ENCODE results near the gene CYP27C1. TPM values are rescaled to one million over a fixed set of nuclear protein-coding genes. Genes with fewer than 3 reads are reported as not detected.
"Not testable (repeated sequence)": the region's sequence is repeated elsewhere in the genome, so short reads cannot be mapped to it uniquely, and the experiment has no call there.

Gene CYP27C1
- total RNA-seq, 1 donor from 2014 or later: not detected

GRCh38 chr2:127164761-127165538 is 55.1 kb downstream of the CYP27C1 start:
- H3K27me3 ChIP-seq (ENCODE audit: low read depth): no peaks in the 10 kb centered on the region
- ATAC-seq: peak in 1 of 2 donors; percentile 6
- H3K27ac ChIP-seq: no peak overlapping the region
- H3K9me3 ChIP-seq: no peaks in the 10 kb centered on the region
- H3K4me1 ChIP-seq: no peaks in the 10 kb centered on the region
- TF ChIP-seq CTCF (IDR thresholded peaks at IDR 0.05): no peak
- no peaks in the 10 kb centered on the region for H3K36me3 ChIP-seq
- DNase-seq: no peak
- H3K4me3 ChIP-seq: no peak overlapping the region
- intact Hi-C loops (cut with DNase I): no loop called here

- Histone ChIP-seq H3K36me3 (no peaks in the 10 kb centered on the region), H3K27me3 (ENCODE audit: low read depth) (no peaks in the 10 kb centered on the region), H3K4me1 (no peaks in the 10 kb centered on the region), H3K9me3 (no peaks in the 10 kb centered on the region), H3K4me3 (no peak overlapping the region), H3K27ac (no peak overlapping the region)
- intact Hi-C loops (cut with DNase I): no loop called here
- no peak for DNase-seq
- no peak for TF ChIP-seq CTCF (IDR thresholded peaks at IDR 0.05)
- peak in 1 of 2 donors; percentile 36 for ATAC-seq
Measured at GRCh38 chr2:127163921-127164320, 56.2 kb downstream of the CYP27C1 start.

- intact Hi-C loops (cut with DNase I): not testable (repeated sequence)
Measured at GRCh38 chr2:127163090-127163406, 57.1 kb downstream of the CYP27C1 start.

GRCh38 chr2:127162261-127163089 is 57.6 kb downstream of the CYP27C1 start:
- Histone ChIP-seq H3K9me3 (no peaks in the 10 kb centered on the region), H3K4me3 (no peak overlapping the region), H3K4me1 (no peaks in the 10 kb centered on the region), H3K27me3 (ENCODE audit: low read depth) (no peaks in the 10 kb centered on the region), H3K36me3 (no peaks in the 10 kb centered on the region), H3K27ac (no peak overlapping the region)
- TF ChIP-seq CTCF (IDR thresholded peaks at IDR 0.05): no peak
- DNase-seq (no peak), ATAC-seq (no peak)
- intact Hi-C loops (cut with DNase I): no loop called here

More at GRCh38 chr2:127163090-127163406, 57.1 kb downstream of the CYP27C1 start:
- H3K4me3 ChIP-seq; H3K36me3 ChIP-seq; H3K27me3 ChIP-seq (ENCODE audit: low read depth); H3K27ac ChIP-seq; DNase-seq; ATAC-seq; H3K4me1 ChIP-seq; H3K9me3 ChIP-seq: not testable (repeated sequence)

- no peak overlapping the region for H3K27ac ChIP-seq
Measured at GRCh38 chr2:127161176-127162136, 58.6 kb downstream of the CYP27C1 start.

More at GRCh38 chr2:127161176-127162136, 58.6 kb downstream of the CYP27C1 start:
- DNase-seq: no peak
- no peaks in the 10 kb centered on the region for H3K4me1 ChIP-seq
- no peak for ATAC-seq
- no peaks in the 10 kb centered on the region for H3K27me3 ChIP-seq (ENCODE audit: low read depth)
- H3K36me3 ChIP-seq: no peaks in the 10 kb centered on the region
- no peak for TF ChIP-seq CTCF (IDR thresholded peaks at IDR 0.05)
- H3K9me3 ChIP-seq: no peaks in the 10 kb centered on the region
- no peak overlapping the region for H3K4me3 ChIP-seq
- intact Hi-C loops (cut with DNase I): no loop called here

Data from lower lobe of right lung (tissue), 2 donors.